GM12878 (cell line): Measurements from ENCODE around the gene SHISA3. TPM values are rescaled to one million over a fixed set of nuclear protein-coding genes. Genes with fewer than 3 reads are reported as not detected.

Experiments
- ATAC-seq: fragments of 200-7000 bp; cut with Tn5 transposase; 3 replicates; pipeline ENCODE4 v1.9.1; 2020; ENCODE audit warnings: mild to moderate bottlenecking, moderate library complexity
- BruUV-seq: library from RNA; stranded (reverse); fragments of 400-500 nt; replicated peaks from 2 replicates; lab custom pipeline; 2021; lab: Mats Ljungman, UMichigan
- CTCF ChIA-PET: fragments of 300-600 bp; sonication (Branson Sonifier 250); formaldehyde crosslinking; extraction: SDS; loops from one replicate; lab custom pipeline; 2021; ENCODE audit warnings: inconsistent platforms; lab: Yijun Ruan, JAX
- POLR2A ChIA-PET: fragments of 350-600 bp; formaldehyde crosslinking; extraction: SDS; loops from one replicate; lab custom pipeline; 2021; ENCODE audit warnings: inconsistent platforms; lab: Charles Lee
- RAD21 ChIA-PET: fragments of 300-600 bp; sonication (Branson Sonifier 250); formaldehyde crosslinking; loops from one replicate; lab custom pipeline; 2023; ENCODE audit warnings: antibody characterized with exemption; ENCODE audit not compliant: unreplicated experiment; lab: Charles Lee
- SMC1A ChIA-PET: fragments of 300-600 bp; sonication (Branson Sonifier 250); formaldehyde crosslinking; loops from one replicate; lab custom pipeline; 2023; ENCODE audit not compliant: unreplicated experiment, uncharacterized antibody; lab: Charles Lee
- DNase-seq: peaks from one replicate; pipeline ENCODE4 v3.0.0-alpha.2; 2011; ENCODE audit warnings: low read depth, low spot score
- FAIRE-seq: peaks from 3 replicates; lab custom pipeline; 2011; peaks lifted over from hg19 to GRCh38; lab: Jason Lieb, UNC
- H2AFZ ChIP-seq: 2 replicates; pipeline ENCODE4 v1.6.0; 2011; ENCODE audit warnings: low read depth, low read length, control low read depth; ENCODE audit not compliant: control insufficient read depth
- H3K27ac ChIP-seq: 2 replicates; pipeline ENCODE4 v1.5.1; 2011; ENCODE audit warnings: control low read depth; ENCODE audit not compliant: control insufficient read depth, insufficient read depth
- H3K27me3 ChIP-seq, 2 experiments: replicated peaks in 1 of 2; 2 replicates each; pipeline versions ENCODE4 v1.6.0 to v1.6.1; 2011; ENCODE audit warnings: low read length in 1 of 2; ENCODE audit not compliant: control insufficient read depth in 2 of 2, insufficient read depth in 2 of 2
- H3K36me3 ChIP-seq, 2 experiments: 2 replicates each; pipeline ENCODE4 v1.5.1; 2011; ENCODE audit warnings: low read length in 1 of 2; ENCODE audit not compliant: control insufficient read depth in 2 of 2, insufficient read depth in 2 of 2
- H3K4me1 ChIP-seq: 2 replicates; pipeline ENCODE4 v1.6.1; 2011; ENCODE audit warnings: mild to moderate bottlenecking, low read length, moderate library complexity, mixed read lengths; ENCODE audit not compliant: control insufficient read depth, insufficient read depth
- H3K4me2 ChIP-seq: 2 replicates; pipeline ENCODE4 v1.6.0; 2011; ENCODE audit warnings: control low read depth; ENCODE audit not compliant: control insufficient read depth, insufficient read depth
- H3K4me3 ChIP-seq: fragments of 200-600 bp; sonication (generic); 2 replicates; pipeline ENCODE4 v1.5.1; 2016
- H3K79me2 ChIP-seq: 2 replicates; pipeline ENCODE4 v1.6.0; 2011; ENCODE audit warnings: low read length; ENCODE audit not compliant: control insufficient read depth, insufficient read depth
- H3K9ac ChIP-seq: 2 replicates; pipeline ENCODE4 v1.8.0; 2011; ENCODE audit warnings: low read length, control low read depth, mixed read lengths; ENCODE audit not compliant: control insufficient read depth, insufficient read depth
- H3K9me3 ChIP-seq: replicated peaks from 3 replicates; pipeline ENCODE4 v1.5.1; 2011; ENCODE audit warnings: mild to moderate bottlenecking, low read length; ENCODE audit not compliant: control insufficient read depth, insufficient read depth
- H4K20me1 ChIP-seq: 2 replicates; pipeline ENCODE4 v1.6.0; 2011; ENCODE audit not compliant: control insufficient read depth, insufficient read depth
- BHLHE40 ChIP-seq, 2 experiments: fragments of 450-650 bp in 1 of 2; IDR thresholded peaks; 2 replicates each; pipeline ENCODE4 v1.6.1; 2011 to 2017; ENCODE audit warnings: low read depth in 2 of 2, borderline replicate concordance in 1 of 2, improper control_type of control experiment in 1 of 2, low read length in 1 of 2, mild to moderate bottlenecking in 1 of 2
- IKZF1 ChIP-seq: fragments of 450-650 bp; conservative IDR thresholded peaks from 2 replicates; pipeline ENCODE4 v1.6.1; 2017; ENCODE audit warnings: antibody characterized with exemption, mild to moderate bottlenecking
- MEF2B ChIP-seq: fragments of 450-650 bp; IDR thresholded peaks from 2 replicates; pipeline ENCODE4 v1.6.1; 2018; ENCODE audit warnings: mild to moderate bottlenecking, moderate library complexity; ENCODE audit not compliant: partially characterized antibody, poor library complexity, severe bottlenecking
- NR2C2 ChIP-seq: IDR thresholded peaks from 2 replicates; pipeline ENCODE4 v1.6.1; 2011; ENCODE audit warnings: borderline replicate concordance, low read depth; ENCODE audit not compliant: control insufficient read depth, insufficient read length
- RAD21 ChIP-seq: IDR thresholded peaks from 2 replicates; pipeline ENCODE4 v1.6.1; 2011; ENCODE audit warnings: mild to moderate bottlenecking, low read depth, low read length, moderate library complexity; ENCODE audit not compliant: insufficient read depth
- SMC3 ChIP-seq: IDR thresholded peaks from 2 replicates; pipeline ENCODE4 v1.6.1; 2011; ENCODE audit warnings: low read length, improper control_type of control experiment, borderline replicate concordance
- SREBF1 ChIP-seq: IDR thresholded peaks from 2 replicates; pipeline ENCODE4 v1.6.1; 2012; ENCODE audit warnings: mild to moderate bottlenecking, low read length
- SREBF2 ChIP-seq: IDR thresholded peaks from 2 replicates; pipeline ENCODE4 v1.6.1; 2012; ENCODE audit warnings: mild to moderate bottlenecking, low read length
- TBL1XR1 ChIP-seq: IDR thresholded peaks from 2 replicates; pipeline ENCODE4 v1.6.1; 2012; ENCODE audit warnings: low read depth, low read length, improper control_type of control experiment
- WGBS: methylation state at CpG from one replicate; pipeline ENCODE4 v1.1.6; 2016; ENCODE audit warnings: low lambda C conversion rate; ENCODE audit not compliant: insufficient replicate concordance, insufficient coverage; ENCODE audit errors: missing lambda C conversion rate; 5-methylcytosine and 5-hydroxymethylcytosine counted together
- in situ Hi-C: fragments of 300-500 bp; cut with MboI; formaldehyde crosslinking; loops from 9 replicates; pipeline ENCODE4 v1.14.3; 2018; ENCODE audit warnings: mixed read lengths
- intact Hi-C: fragments of 100-400 bp; cut with micrococcal nuclease; formaldehyde crosslinking; loops from one replicate; pipeline ENCODE4 v1.14.2; 2022; ENCODE audit not compliant: unreplicated experiment
- polyA plus RNA-seq, 11 experiments: library from polyadenylated mRNA; depleted of rRNA in 4 of 11; unstranded in 6 of 11; stranded (reverse) in 5 of 11; fragments of >200 nt; fragmentation: Nextera tagmentation in 4 of 11; fragmentation: Illumina TruSeq in 1 of 11; extraction: Ambion mirVana in 4 of 11; extraction: Trizol in 1 of 11; gene quantifications; 1 replicate in 1 of 11; 2 replicates in 10 of 11; pipeline versions ENCODE4 v1.2.1 to v1.2.3, GENCODE V29; 2011 to 2016; ENCODE audit warnings: inconsistent platforms in 2 of 11, missing spikeins in 2 of 11, low read depth in 1 of 11
- total RNA-seq, 4 experiments: library from RNA; depleted of rRNA in 3 of 4; stranded (reverse); fragments of >200 nt in 3 of 4; fragmentation: Illumina TruSeq in 1 of 4; extraction: Trizol in 1 of 4; gene quantifications; 2 replicates each; pipeline versions ENCODE4 v1.2.1 to v1.2.3, GENCODE V29; 2013 to 2021
- TF ChIP-seq, protein P1 (sequence below): fragments of 450-650 bp; IDR thresholded peaks from 2 replicates; pipeline ENCODE4 v1.6.1; 2017; ENCODE audit warnings: borderline replicate concordance
- TF ChIP-seq, protein P2 (sequence below): IDR thresholded peaks from 2 replicates; pipeline ENCODE4 v1.6.1; 2012; ENCODE audit warnings: mild to moderate bottlenecking, low read depth, low read length

The SHISA3 gene
- total and polyA plus RNA-seq, 10 of the 15 experiments (the other 5 are each of a cell fraction or from before 2014, with no cell fraction given): 0.03 to 7.2 (median 4.4) TPM

DNA sequence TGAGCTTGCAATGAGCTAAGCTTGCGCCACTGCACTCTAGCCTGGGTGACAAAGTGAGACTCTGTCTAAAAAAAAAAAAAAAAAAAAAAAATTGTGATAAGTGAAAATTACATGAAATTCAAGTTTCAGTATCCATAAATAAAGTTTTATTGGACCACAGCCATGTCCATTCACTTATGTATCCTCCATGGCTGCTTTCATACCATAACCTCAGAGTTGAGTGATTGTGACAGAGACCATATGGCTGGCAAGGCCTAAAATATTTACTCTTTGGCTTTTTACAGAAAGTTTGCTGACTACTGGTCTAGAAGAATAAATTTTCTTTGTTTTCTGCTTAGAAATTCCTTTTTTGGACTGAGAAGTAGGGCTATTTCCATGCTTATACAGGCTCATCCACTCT is 11.8 kb upstream of the SHISA3 start:
- ChIA-PET RAD21 (interaction anchor here (1.4 kb wide), 1 partner anchor 134 kb away, joined by 3 read pairs; no protein-coding TSS in a partner anchor), SMC1A (interaction anchor here (1.0 kb wide), 1 partner anchor 11 kb away, joined by 3 read pairs; no protein-coding TSS in a partner anchor), POLR2A (no interaction called here)
- H4K20me1 ChIP-seq: no peaks in the 10 kb centered on the region
- no peak overlapping the region for H3K27ac ChIP-seq
- no TSS peak for BruUV-seq
- H3K4me1 ChIP-seq: peaks cover 2% of the 10 kb centered on the region; the same call in 1 of the 2 replicates
- intact Hi-C loops (no loop called here), in situ Hi-C loops (no loop called here)
- no peaks in the 10 kb centered on the region; the same call in 2 of the 3 replicates for H3K9me3 ChIP-seq
- no peaks in the 10 kb centered on the region for H3K36me3 ChIP-seq
- WGBS: 100% methylated on average over 1 of the region's 1 CpG
- no peak overlapping the region for H2AFZ ChIP-seq
- H3K27me3 ChIP-seq: no peaks in the 10 kb centered on the region
- ATAC-seq (no peak), FAIRE-seq (no peak), DNase-seq (no peak)
- H3K79me2 ChIP-seq: no peaks in the 10 kb centered on the region
- no peak overlapping the region for H3K9ac ChIP-seq
- TF ChIP-seq RAD21 (no peak), IKZF1 (no peak), SREBF1 (no peak), MEF2B (no peak), SREBF2 (no peak), TBL1XR1 (no peak), NR2C2 (no peak), BHLHE40 (IDR thresholded peaks at IDR 0.05; ENCODE audit: borderline replicate concordance in 1 of 2, low read depth in 2 of 2, low read length in 1 of 2) (no peak), SMC3 (no peak)
- TF ChIP-seq, protein P1, sequence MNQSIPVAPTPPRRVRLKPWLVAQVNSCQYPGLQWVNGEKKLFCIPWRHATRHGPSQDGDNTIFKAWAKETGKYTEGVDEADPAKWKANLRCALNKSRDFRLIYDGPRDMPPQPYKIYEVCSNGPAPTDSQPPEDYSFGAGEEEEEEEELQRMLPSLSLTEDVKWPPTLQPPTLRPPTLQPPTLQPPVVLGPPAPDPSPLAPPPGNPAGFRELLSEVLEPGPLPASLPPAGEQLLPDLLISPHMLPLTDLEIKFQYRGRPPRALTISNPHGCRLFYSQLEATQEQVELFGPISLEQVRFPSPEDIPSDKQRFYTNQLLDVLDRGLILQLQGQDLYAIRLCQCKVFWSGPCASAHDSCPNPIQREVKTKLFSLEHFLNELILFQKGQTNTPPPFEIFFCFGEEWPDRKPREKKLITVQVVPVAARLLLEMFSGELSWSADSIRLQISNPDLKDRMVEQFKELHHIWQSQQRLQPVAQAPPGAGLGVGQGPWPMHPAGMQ: no peak
- TF ChIP-seq, protein P2, sequence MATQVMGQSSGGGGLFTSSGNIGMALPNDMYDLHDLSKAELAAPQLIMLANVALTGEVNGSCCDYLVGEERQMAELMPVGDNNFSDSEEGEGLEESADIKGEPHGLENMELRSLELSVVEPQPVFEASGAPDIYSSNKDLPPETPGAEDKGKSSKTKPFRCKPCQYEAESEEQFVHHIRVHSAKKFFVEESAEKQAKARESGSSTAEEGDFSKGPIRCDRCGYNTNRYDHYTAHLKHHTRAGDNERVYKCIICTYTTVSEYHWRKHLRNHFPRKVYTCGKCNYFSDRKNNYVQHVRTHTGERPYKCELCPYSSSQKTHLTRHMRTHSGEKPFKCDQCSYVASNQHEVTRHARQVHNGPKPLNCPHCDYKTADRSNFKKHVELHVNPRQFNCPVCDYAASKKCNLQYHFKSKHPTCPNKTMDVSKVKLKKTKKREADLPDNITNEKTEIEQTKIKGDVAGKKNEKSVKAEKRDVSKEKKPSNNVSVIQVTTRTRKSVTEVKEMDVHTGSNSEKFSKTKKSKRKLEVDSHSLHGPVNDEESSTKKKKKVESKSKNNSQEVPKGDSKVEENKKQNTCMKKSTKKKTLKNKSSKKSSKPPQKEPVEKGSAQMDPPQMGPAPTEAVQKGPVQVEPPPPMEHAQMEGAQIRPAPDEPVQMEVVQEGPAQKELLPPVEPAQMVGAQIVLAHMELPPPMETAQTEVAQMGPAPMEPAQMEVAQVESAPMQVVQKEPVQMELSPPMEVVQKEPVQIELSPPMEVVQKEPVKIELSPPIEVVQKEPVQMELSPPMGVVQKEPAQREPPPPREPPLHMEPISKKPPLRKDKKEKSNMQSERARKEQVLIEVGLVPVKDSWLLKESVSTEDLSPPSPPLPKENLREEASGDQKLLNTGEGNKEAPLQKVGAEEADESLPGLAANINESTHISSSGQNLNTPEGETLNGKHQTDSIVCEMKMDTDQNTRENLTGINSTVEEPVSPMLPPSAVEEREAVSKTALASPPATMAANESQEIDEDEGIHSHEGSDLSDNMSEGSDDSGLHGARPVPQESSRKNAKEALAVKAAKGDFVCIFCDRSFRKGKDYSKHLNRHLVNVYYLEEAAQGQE: no peak
- TF ChIP-seq, all 136 proteins: peak for 0
- CTCF ChIA-PET: interaction anchor here (2.2 kb wide), 1 partner anchor 14 kb away, joined by 7 read pairs; no protein-coding TSS in a partner anchor
- no peak overlapping the region for H3K4me2 ChIP-seq
- H3K4me3 ChIP-seq: no peak overlapping the region
